Type B pancreatic cell (in vitro differentiated cells): ENCODE data around the gene ETFA. TPM values are rescaled to one million over a fixed set of nuclear protein-coding genes. Genes with fewer than 3 reads are reported as not detected.

Source experiments
- DNase-seq: peaks from one replicate; pipeline ENCODE4 v3.0.0; 2021; ENCODE audit warnings: mixed read lengths; ENCODE audit not compliant: unreplicated experiment; ENCODE audit errors: extremely low spot score
- H3K27ac Mint-ChIP-seq: 2 replicates; pipeline ENCODE4 v1.8.0; 2021; ENCODE audit warnings: mild to moderate bottlenecking, mixed read lengths
- H3K27me3 Mint-ChIP-seq: 2 replicates; pipeline ENCODE4 v1.8.0; 2021; ENCODE audit warnings: mixed read lengths
- H3K36me3 Mint-ChIP-seq: 2 replicates; pipeline ENCODE4 v1.8.0; 2021; ENCODE audit warnings: mixed read lengths
- H3K4me1 Mint-ChIP-seq: one replicate; pipeline ENCODE4 v1.8.0; 2021; ENCODE audit warnings: mixed read lengths; ENCODE audit not compliant: unreplicated experiment
- H3K4me3 Mint-ChIP-seq: 2 replicates; pipeline ENCODE4 v1.8.0; 2021; ENCODE audit warnings: mild to moderate bottlenecking, mixed read lengths
- H3K9me3 Mint-ChIP-seq: 2 replicates; pipeline ENCODE4 v1.8.0; 2021; ENCODE audit warnings: mixed read lengths
- total RNA-seq: library from RNA; stranded (reverse); gene quantifications from 2 replicates; pipeline ENCODE4 v1.2.1, GENCODE V29; 2021; ENCODE audit warnings: low replicate concordance
- TF ChIP-seq, protein P1 (sequence below): fragments of 200-600 bp; sonication (generic); conservative IDR thresholded peaks from 2 replicates; pipeline ENCODE4 v1.5.0; 2021; ENCODE audit warnings: antibody characterized with exemption, mild to moderate bottlenecking

ETFA gene
- total RNA-seq, 1 donor from 2014 or later = 149 TPM

GRCh38 chr15:76342058-76342381 lies 30.8 kb upstream of the ETFA start:
- TF ChIP-seq, protein P1, sequence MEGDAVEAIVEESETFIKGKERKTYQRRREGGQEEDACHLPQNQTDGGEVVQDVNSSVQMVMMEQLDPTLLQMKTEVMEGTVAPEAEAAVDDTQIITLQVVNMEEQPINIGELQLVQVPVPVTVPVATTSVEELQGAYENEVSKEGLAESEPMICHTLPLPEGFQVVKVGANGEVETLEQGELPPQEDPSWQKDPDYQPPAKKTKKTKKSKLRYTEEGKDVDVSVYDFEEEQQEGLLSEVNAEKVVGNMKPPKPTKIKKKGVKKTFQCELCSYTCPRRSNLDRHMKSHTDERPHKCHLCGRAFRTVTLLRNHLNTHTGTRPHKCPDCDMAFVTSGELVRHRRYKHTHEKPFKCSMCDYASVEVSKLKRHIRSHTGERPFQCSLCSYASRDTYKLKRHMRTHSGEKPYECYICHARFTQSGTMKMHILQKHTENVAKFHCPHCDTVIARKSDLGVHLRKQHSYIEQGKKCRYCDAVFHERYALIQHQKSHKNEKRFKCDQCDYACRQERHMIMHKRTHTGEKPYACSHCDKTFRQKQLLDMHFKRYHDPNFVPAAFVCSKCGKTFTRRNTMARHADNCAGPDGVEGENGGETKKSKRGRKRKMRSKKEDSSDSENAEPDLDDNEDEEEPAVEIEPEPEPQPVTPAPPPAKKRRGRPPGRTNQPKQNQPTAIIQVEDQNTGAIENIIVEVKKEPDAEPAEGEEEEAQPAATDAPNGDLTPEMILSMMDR = no peak
- Mint-ChIP-seq H3K27ac (peak overlapping the region; percentile 69), H3K27me3 (peaks cover 84% of the 10 kb centered on the region), H3K36me3 (peaks cover 3% of the 10 kb centered on the region), H3K4me3 (peak overlapping the region; percentile 85), H3K4me1 (peaks cover 22% of the 10 kb centered on the region), H3K9me3 (no peaks in the 10 kb centered on the region)
- DNase-seq = no peak

GRCh38 chr15:76341366-76342057 lies 30.2 kb upstream of the ETFA start:
- peaks cover 3% of the 10 kb centered on the region for H3K36me3 Mint-ChIP-seq
- H3K9me3 Mint-ChIP-seq = no peaks in the 10 kb centered on the region
- peak overlapping the region; percentile 69 for H3K27ac Mint-ChIP-seq
- H3K4me3 Mint-ChIP-seq = peak overlapping the region; percentile 85
- peaks cover 87% of the 10 kb centered on the region for H3K27me3 Mint-ChIP-seq
- DNase-seq = no peak
- peaks cover 27% of the 10 kb centered on the region for H3K4me1 Mint-ChIP-seq
- TF ChIP-seq, protein P1 = no peak

- H3K4me3 Mint-ChIP-seq = peak overlapping the region; percentile 84
- peaks cover 89% of the 10 kb centered on the region for H3K27me3 Mint-ChIP-seq
- peaks cover 27% of the 10 kb centered on the region for H3K4me1 Mint-ChIP-seq
- no peak for DNase-seq
- TF ChIP-seq, protein P1 = peak; percentile 61
- peak overlapping the region; percentile 46 for H3K27ac Mint-ChIP-seq
- no peaks in the 10 kb centered on the region for H3K9me3 Mint-ChIP-seq
- peaks cover 3% of the 10 kb centered on the region for H3K36me3 Mint-ChIP-seq
These were observed 29.6 kb upstream of the ETFA start for GRCh38 chr15:76340803-76341365.

- TF ChIP-seq, protein P1 = no peak
- Mint-ChIP-seq H3K9me3 (no peaks in the 10 kb centered on the region), H3K4me3 (peak overlapping the region; percentile 84), H3K4me1 (peaks cover 29% of the 10 kb centered on the region), H3K27me3 (peaks cover 89% of the 10 kb centered on the region), H3K27ac (peak overlapping the region; percentile 35), H3K36me3 (peaks cover 3% of the 10 kb centered on the region)
- DNase-seq = no peak
These were observed 29.0 kb upstream of the ETFA start for GRCh38 chr15:76340198-76340802.

DNA sequence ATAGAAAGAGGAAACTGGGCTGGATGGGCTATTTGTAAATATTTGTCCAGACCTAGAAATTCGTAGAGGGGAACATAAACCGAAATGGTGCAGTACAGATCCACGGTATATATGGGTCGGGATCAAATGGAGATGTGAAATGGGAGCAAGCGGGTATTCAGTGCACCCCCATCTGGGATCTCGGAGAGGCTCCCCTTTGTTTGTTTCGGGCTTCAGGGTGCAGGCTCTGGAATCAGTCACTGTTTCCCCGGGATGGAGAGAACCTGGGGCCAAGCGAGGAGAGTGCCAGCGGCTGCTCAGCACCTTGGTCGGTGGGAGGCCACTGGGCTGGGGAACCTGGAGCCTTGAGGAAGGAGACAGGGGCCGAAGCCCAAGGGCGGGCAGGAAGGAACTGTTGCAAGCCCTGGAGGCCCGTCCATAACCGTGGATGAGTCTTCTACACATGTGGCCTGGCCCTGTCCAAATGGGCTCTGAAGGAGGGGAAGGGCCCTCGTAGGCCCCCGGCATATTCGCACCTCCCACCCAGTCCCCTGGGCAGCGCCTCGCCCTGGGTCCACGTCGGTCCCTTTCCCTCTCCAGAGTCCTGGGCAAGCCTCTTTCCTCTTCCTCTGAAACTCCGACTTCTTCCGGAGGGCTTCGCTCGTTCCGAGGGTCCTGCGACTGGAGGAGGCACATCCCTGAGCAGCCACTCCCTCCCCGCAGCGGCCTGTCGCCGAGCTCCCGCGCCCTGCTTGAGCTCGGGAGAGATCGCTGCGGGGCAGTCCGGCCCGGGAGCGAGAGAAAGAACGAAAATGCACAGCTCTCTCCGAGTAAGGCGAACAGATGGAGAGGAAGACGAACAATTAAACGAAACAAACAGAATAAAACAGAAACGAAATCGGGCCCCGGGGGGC lies 28.3 kb upstream of the ETFA start:
- H3K27ac Mint-ChIP-seq = peak overlapping the region; percentile 76
- TF ChIP-seq, protein P1 = no peak
- peaks cover 30% of the 10 kb centered on the region for H3K4me1 Mint-ChIP-seq
- H3K4me3 Mint-ChIP-seq = peak overlapping the region; percentile 84
- peaks cover 3% of the 10 kb centered on the region for H3K36me3 Mint-ChIP-seq
- H3K27me3 Mint-ChIP-seq = peaks cover 88% of the 10 kb centered on the region
- H3K9me3 Mint-ChIP-seq = no peaks in the 10 kb centered on the region
- DNase-seq = no peak
